ENCODE results near the gene AP5Z1.

AP5Z1 gene

GRCh38 chr7:4747013-4747412 is 28.4 kb upstream of the AP5Z1 start:
- DNase-seq = no peak

GRCh38 chr7:4747746-4748145 is 27.7 kb upstream of the AP5Z1 start:
- DNase-seq = no peak

GRCh38 chr7:4748231-4748681 is 27.2 kb upstream of the AP5Z1 start:
- no peak for DNase-seq

GRCh38 chr7:4749363-4749762 is 26.1 kb upstream of the AP5Z1 start:
- no peak for DNase-seq

- no peak for DNase-seq
Measured at GRCh38 chr7:4749798-4750197, 25.6 kb upstream of the AP5Z1 start.

GRCh38 chr7:4751398-4751947 is 23.9 kb upstream of the AP5Z1 start:
- DNase-seq = no peak

- peak; percentile 88 for DNase-seq
Measured at GRCh38 chr7:4753598-4754432, 21.6 kb upstream of the AP5Z1 start.

- no peak for DNase-seq
Measured at GRCh38 chr7:4754433-4755010, 20.9 kb upstream of the AP5Z1 start.

- DNase-seq = no peak
Measured at GRCh38 chr7:4755045-4755444, 20.4 kb upstream of the AP5Z1 start.

GRCh38 chr7:4758111-4758510 is 17.3 kb upstream of the AP5Z1 start:
- DNase-seq = no peak

GRCh38 chr7:4758791-4759190 is 16.6 kb upstream of the AP5Z1 start:
- no peak for DNase-seq

- no peak for DNase-seq
Measured at GRCh38 chr7:4759211-4759610, 16.2 kb upstream of the AP5Z1 start.

GRCh38 chr7:4760952-4761351 is 14.5 kb upstream of the AP5Z1 start:
- no peak for DNase-seq

GRCh38 chr7:4762121-4763055 is 13.0 kb upstream of the AP5Z1 start:
- DNase-seq = no peak

GRCh38 chr7:4763091-4763793 is 12.2 kb upstream of the AP5Z1 start:
- DNase-seq = no peak

- DNase-seq = no peak
Measured at GRCh38 chr7:4763794-4764185, 11.6 kb upstream of the AP5Z1 start.

GRCh38 chr7:4764402-4765007 is 10.9 kb upstream of the AP5Z1 start:
- DNase-seq = no peak

- DNase-seq = no peak
Measured at GRCh38 chr7:4765776-4766490, 9.5 kb upstream of the AP5Z1 start.

- DNase-seq = no peak
Measured at GRCh38 chr7:4766666-4767519, 8.5 kb upstream of the AP5Z1 start.
